WTC11 (cell line): Measurements from ENCODE around the gene HELB. TPM values are rescaled to one million over a fixed set of nuclear protein-coding genes. Genes with fewer than 3 reads are reported as not detected.

ENCODE experiments used
- ATAC-seq: fragments of 200-7000 bp; cut with Tn5 transposase; 2 replicates; pipeline ENCODE4 v1.10.0; 2021; ENCODE audit warnings: mild to moderate bottlenecking, moderate library complexity
- CTCF ChIA-PET: fragments of 300-600 bp; sonication (Branson Sonifier 250); formaldehyde crosslinking; loops from one replicate; lab custom pipeline; 2021; ENCODE audit warnings: antibody characterized with exemption; lab: Charles Lee
- POLR2A ChIA-PET: fragments of 350-600 bp; sonication (Branson Sonifier 250); formaldehyde crosslinking; loops from one replicate; lab custom pipeline; 2021; ENCODE audit warnings: antibody characterized with exemption; lab: Charles Lee
- DNase-seq: peaks from one replicate; pipeline ENCODE4 v3.0.0; 2021; ENCODE audit warnings: low spot score
- H3K27ac Mint-ChIP-seq: 2 replicates; pipeline ENCODE4 v1.8.0; 2021; ENCODE audit warnings: mixed read lengths
- H3K27me3 Mint-ChIP-seq: 2 replicates; pipeline ENCODE4 v1.8.0; 2021; ENCODE audit warnings: low read depth, mild to moderate bottlenecking, moderate library complexity, mixed read lengths
- H3K36me3 Mint-ChIP-seq: 2 replicates; pipeline ENCODE4 v1.8.0; 2021; ENCODE audit warnings: mixed read lengths
- H3K4me1 Mint-ChIP-seq: 2 replicates; pipeline ENCODE4 v1.8.0; 2022; ENCODE audit warnings: mixed read lengths
- H3K4me3 Mint-ChIP-seq: 2 replicates; pipeline ENCODE4 v1.8.0; 2021; ENCODE audit warnings: mild to moderate bottlenecking, moderate library complexity, mixed read lengths
- H3K9me3 Mint-ChIP-seq: 2 replicates; pipeline ENCODE4 v1.8.0; 2021; ENCODE audit warnings: mixed read lengths
- ATF1 ChIP-seq: sonication (generic); formaldehyde crosslinking; IDR thresholded peaks from 2 replicates; pipeline ENCODE4 v1.8.1; 2023; ENCODE audit warnings: mild to moderate bottlenecking, moderate library complexity, missing genetic modification reagents
- GTF2I ChIP-seq: fragments of 250-450 bp; sonication (Bioruptor Pico); conservative IDR thresholded peaks from 2 replicates; pipeline ENCODE4 v1.4.0; 2021; ENCODE audit warnings: mild to moderate bottlenecking
- NFATC4 ChIP-seq: fragments of 250-450 bp; sonication (Bioruptor Pico); IDR thresholded peaks from 2 replicates; pipeline ENCODE4 v1.9.0; 2021; ENCODE audit warnings: mild to moderate bottlenecking
- NR1H2 ChIP-seq: sonication (generic); formaldehyde crosslinking; IDR thresholded peaks from 2 replicates; pipeline ENCODE4 v1.9.0; 2021; ENCODE audit warnings: mild to moderate bottlenecking, moderate library complexity, missing genetic modification reagents
- NR2C2 ChIP-seq: sonication (generic); formaldehyde crosslinking; IDR thresholded peaks from 2 replicates; pipeline ENCODE4 v1.8.0; 2022; ENCODE audit warnings: mild to moderate bottlenecking, missing genetic modification reagents
- OVOL2 ChIP-seq: fragments of 250-450 bp; sonication (Bioruptor Pico); IDR thresholded peaks from 2 replicates; pipeline ENCODE4 v1.9.0; 2021; ENCODE audit warnings: mild to moderate bottlenecking, borderline replicate concordance
- SMAD3 ChIP-seq: sonication (generic); formaldehyde crosslinking; IDR thresholded peaks from 2 replicates; pipeline ENCODE4 v1.8.0; 2022; ENCODE audit warnings: missing genetic modification reagents, mild to moderate bottlenecking, borderline replicate concordance
- total RNA-seq: library from RNA; stranded (reverse); gene quantifications from 3 replicates; pipeline ENCODE4 v1.2.3, GENCODE V29; 2021
- TF ChIP-seq, protein P1 (sequence below): fragments of 250-450 bp; sonication (Bioruptor Pico); IDR thresholded peaks from 2 replicates; pipeline ENCODE4 v1.8.0; 2021; ENCODE audit warnings: mild to moderate bottlenecking
- TF ChIP-seq, protein P2 (sequence below): sonication (generic); formaldehyde crosslinking; conservative IDR thresholded peaks from 2 replicates; pipeline ENCODE4 v1.8.1; 2022; ENCODE audit warnings: mild to moderate bottlenecking, missing genetic modification reagents
- TF ChIP-seq, protein P3 (sequence below): fragments of 250-450 bp; sonication (Bioruptor Pico); IDR thresholded peaks from 2 replicates; pipeline ENCODE4 v1.9.0; 2021; ENCODE audit warnings: mild to moderate bottlenecking, borderline replicate concordance
- TF ChIP-seq, protein P4 (sequence below): sonication (generic); formaldehyde crosslinking; IDR thresholded peaks from 2 replicates; pipeline ENCODE4 v1.8.1; 2022; ENCODE audit warnings: mild to moderate bottlenecking, moderate library complexity, missing genetic modification reagents
- TF ChIP-seq, protein P5 (sequence below): sonication (generic); formaldehyde crosslinking; IDR thresholded peaks from 2 replicates; pipeline ENCODE4 v1.8.1; 2023; ENCODE audit warnings: mild to moderate bottlenecking, missing genetic modification reagents, moderate library complexity
- TF ChIP-seq, protein P6 (sequence below): sonication (generic); formaldehyde crosslinking; IDR thresholded peaks from 2 replicates; pipeline ENCODE4 v1.8.0; 2023; ENCODE audit warnings: mild to moderate bottlenecking, missing genetic modification reagents

Gene HELB
- total RNA-seq, 1 experiment from 2014 or later, result 9.7 TPM

DNA sequence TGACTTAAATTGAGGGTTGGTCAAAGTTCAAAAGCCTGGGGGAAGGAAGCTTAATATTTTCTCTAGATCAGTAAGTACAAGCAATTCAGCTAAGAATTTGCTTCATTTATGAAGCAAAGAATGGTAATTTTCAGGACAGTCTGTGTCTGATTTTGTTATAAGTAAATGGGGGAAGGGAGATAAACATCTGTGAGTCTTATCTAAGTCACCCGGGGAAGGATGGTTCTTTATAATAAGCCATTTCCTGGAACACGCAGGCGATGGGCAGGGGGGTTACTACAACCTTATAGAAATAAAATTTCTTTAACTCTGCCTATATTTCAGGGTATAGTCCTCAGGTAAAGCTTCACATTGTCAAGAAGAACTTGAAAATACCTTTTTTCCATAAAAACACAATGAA lies 42.9 kb downstream of the HELB start:
- ATAC-seq, result no peak
- DNase-seq, result no peak
- Mint-ChIP-seq H3K4me3 (no peak overlapping the region), H3K27me3 (no peaks in the 10 kb centered on the region), H3K27ac (no peak overlapping the region), H3K9me3 (peaks cover 24% of the 10 kb centered on the region), H3K36me3 (peaks cover 41% of the 10 kb centered on the region), H3K4me1 (no peaks in the 10 kb centered on the region)
- ChIA-PET POLR2A (no interaction called here), CTCF (no interaction called here)
- TF ChIP-seq SMAD3 (CRISPR knock-in tag), result no peak
- no peak for TF ChIP-seq ATF1 (CRISPR knock-in tag)
- no peak for TF ChIP-seq NR2C2 (CRISPR knock-in tag)
- TF ChIP-seq, protein P1, sequence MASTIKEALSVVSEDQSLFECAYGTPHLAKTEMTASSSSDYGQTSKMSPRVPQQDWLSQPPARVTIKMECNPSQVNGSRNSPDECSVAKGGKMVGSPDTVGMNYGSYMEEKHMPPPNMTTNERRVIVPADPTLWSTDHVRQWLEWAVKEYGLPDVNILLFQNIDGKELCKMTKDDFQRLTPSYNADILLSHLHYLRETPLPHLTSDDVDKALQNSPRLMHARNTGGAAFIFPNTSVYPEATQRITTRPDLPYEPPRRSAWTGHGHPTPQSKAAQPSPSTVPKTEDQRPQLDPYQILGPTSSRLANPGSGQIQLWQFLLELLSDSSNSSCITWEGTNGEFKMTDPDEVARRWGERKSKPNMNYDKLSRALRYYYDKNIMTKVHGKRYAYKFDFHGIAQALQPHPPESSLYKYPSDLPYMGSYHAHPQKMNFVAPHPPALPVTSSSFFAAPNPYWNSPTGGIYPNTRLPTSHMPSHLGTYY (CRISPR knock-in tag), result no peak
- TF ChIP-seq NR1H2 (CRISPR knock-in tag), result no peak
- TF ChIP-seq, protein P2, sequence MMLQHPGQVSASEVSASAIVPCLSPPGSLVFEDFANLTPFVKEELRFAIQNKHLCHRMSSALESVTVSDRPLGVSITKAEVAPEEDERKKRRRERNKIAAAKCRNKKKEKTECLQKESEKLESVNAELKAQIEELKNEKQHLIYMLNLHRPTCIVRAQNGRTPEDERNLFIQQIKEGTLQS (CRISPR knock-in tag), result no peak
- TF ChIP-seq, protein P3, sequence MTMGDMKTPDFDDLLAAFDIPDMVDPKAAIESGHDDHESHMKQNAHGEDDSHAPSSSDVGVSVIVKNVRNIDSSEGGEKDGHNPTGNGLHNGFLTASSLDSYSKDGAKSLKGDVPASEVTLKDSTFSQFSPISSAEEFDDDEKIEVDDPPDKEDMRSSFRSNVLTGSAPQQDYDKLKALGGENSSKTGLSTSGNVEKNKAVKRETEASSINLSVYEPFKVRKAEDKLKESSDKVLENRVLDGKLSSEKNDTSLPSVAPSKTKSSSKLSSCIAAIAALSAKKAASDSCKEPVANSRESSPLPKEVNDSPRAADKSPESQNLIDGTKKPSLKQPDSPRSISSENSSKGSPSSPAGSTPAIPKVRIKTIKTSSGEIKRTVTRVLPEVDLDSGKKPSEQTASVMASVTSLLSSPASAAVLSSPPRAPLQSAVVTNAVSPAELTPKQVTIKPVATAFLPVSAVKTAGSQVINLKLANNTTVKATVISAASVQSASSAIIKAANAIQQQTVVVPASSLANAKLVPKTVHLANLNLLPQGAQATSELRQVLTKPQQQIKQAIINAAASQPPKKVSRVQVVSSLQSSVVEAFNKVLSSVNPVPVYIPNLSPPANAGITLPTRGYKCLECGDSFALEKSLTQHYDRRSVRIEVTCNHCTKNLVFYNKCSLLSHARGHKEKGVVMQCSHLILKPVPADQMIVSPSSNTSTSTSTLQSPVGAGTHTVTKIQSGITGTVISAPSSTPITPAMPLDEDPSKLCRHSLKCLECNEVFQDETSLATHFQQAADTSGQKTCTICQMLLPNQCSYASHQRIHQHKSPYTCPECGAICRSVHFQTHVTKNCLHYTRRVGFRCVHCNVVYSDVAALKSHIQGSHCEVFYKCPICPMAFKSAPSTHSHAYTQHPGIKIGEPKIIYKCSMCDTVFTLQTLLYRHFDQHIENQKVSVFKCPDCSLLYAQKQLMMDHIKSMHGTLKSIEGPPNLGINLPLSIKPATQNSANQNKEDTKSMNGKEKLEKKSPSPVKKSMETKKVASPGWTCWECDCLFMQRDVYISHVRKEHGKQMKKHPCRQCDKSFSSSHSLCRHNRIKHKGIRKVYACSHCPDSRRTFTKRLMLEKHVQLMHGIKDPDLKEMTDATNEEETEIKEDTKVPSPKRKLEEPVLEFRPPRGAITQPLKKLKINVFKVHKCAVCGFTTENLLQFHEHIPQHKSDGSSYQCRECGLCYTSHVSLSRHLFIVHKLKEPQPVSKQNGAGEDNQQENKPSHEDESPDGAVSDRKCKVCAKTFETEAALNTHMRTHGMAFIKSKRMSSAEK (CRISPR knock-in tag), result no peak
- TF ChIP-seq, protein P4, sequence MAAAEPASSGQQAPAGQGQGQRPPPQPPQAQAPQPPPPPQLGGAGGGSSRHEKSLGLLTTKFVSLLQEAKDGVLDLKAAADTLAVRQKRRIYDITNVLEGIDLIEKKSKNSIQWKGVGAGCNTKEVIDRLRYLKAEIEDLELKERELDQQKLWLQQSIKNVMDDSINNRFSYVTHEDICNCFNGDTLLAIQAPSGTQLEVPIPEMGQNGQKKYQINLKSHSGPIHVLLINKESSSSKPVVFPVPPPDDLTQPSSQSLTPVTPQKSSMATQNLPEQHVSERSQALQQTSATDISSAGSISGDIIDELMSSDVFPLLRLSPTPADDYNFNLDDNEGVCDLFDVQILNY (CRISPR knock-in tag), result no peak
- no peak for TF ChIP-seq GTF2I (CRISPR knock-in tag)

DNA sequence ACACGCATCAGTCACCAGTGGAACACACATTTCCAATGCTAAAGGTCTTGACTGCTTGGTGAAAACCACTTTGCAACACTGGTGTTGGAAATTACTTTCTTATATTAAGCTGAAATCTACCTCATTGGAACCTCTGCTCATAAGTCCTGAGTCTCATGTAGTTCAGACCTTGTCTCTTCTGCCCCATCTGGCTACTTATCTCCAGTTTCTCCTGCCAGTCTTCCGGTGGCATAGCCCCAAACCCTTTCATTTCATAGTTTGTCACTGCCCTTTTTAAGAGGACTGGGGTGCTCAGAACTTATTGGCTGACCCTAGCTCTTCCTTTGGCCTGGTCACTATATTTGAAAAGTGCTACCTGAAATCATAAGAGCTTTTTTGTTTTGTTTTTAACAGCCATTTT lies 43.7 kb downstream of the HELB start:
- no peak overlapping the region; the same call in 1 of the 2 replicates for H3K27ac Mint-ChIP-seq
- ChIA-PET POLR2A (no interaction called here), CTCF (no interaction called here)

More for the DNA sequence above, 43.7 kb downstream of the HELB start:
- Mint-ChIP-seq H3K9me3 (peaks cover 18% of the 10 kb centered on the region), H3K36me3 (peaks cover 34% of the 10 kb centered on the region), H3K4me1 (no peaks in the 10 kb centered on the region), H3K27me3 (no peaks in the 10 kb centered on the region), H3K4me3 (no peak overlapping the region)
- no peak for ATAC-seq
- TF ChIP-seq NFATC4 (no peak), OVOL2 (CRISPR knock-in tag) (no peak)
- TF ChIP-seq, protein P3 (CRISPR knock-in tag), result no peak
- TF ChIP-seq, protein P5, sequence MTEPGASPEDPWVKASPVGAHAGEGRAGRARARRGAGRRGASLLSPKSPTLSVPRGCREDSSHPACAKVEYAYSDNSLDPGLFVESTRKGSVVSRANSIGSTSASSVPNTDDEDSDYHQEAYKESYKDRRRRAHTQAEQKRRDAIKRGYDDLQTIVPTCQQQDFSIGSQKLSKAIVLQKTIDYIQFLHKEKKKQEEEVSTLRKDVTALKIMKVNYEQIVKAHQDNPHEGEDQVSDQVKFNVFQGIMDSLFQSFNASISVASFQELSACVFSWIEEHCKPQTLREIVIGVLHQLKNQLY (CRISPR knock-in tag), result no peak
- TF ChIP-seq, protein P6, sequence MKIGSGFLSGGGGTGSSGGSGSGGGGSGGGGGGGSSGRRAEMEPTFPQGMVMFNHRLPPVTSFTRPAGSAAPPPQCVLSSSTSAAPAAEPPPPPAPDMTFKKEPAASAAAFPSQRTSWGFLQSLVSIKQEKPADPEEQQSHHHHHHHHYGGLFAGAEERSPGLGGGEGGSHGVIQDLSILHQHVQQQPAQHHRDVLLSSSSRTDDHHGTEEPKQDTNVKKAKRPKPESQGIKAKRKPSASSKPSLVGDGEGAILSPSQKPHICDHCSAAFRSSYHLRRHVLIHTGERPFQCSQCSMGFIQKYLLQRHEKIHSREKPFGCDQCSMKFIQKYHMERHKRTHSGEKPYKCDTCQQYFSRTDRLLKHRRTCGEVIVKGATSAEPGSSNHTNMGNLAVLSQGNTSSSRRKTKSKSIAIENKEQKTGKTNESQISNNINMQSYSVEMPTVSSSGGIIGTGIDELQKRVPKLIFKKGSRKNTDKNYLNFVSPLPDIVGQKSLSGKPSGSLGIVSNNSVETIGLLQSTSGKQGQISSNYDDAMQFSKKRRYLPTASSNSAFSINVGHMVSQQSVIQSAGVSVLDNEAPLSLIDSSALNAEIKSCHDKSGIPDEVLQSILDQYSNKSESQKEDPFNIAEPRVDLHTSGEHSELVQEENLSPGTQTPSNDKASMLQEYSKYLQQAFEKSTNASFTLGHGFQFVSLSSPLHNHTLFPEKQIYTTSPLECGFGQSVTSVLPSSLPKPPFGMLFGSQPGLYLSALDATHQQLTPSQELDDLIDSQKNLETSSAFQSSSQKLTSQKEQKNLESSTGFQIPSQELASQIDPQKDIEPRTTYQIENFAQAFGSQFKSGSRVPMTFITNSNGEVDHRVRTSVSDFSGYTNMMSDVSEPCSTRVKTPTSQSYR (CRISPR knock-in tag), result no peak
- DNase-seq, result no peak
